ENCODE measurements around the gene USP25. TPM values are rescaled to one million over a fixed set of nuclear protein-coding genes. Genes with fewer than 3 reads are reported as not detected.

Gene USP25
- total RNA-seq, 1 experiment from 2014 or later = 33.6 TPM

GRCh38 chr21:15754640-15755039, 24.9 kb downstream of the USP25 start:
- Histone ChIP-seq H4K20me1 (ENCODE audit: insufficient read depth) (no peaks in the 10 kb centered on the region), H3K27me3 (ENCODE audit: insufficient read depth, low read length) (no peaks in the 10 kb centered on the region), H3K79me2 (ENCODE audit: insufficient read depth, low read length) (peaks cover 96% of the 10 kb centered on the region), H3K9me2 (ENCODE audit: insufficient read depth) (no peaks in the 10 kb centered on the region), H3K4me2 (ENCODE audit: low read length) (no peak overlapping the region), H3K4me1 (ENCODE audit: control insufficient read depth in 1 of 2, insufficient read depth in 2 of 2, low read length in 2 of 2) (no peaks in the 10 kb centered on the region), H3K36me3 (ENCODE audit: control insufficient read depth in 1 of 2, insufficient read depth in 2 of 2, low read length in 2 of 2) (0 out of 4 replicates have a peak, but pooled peaks cover 0 to 3% of the 10 kb centered on the region in 2 experiments), H3K9ac (ENCODE audit: low read length) (no peak overlapping the region), H3K9me3 (ENCODE audit: control insufficient read depth in 1 of 2, insufficient read depth in 1 of 2, low read depth in 1 of 2, low read length in 2 of 2) (no peaks in the 10 kb centered on the region; a peak in 1 of 4 replicates), H2AFZ (ENCODE audit: low read depth, low read length, poor library complexity, severe bottlenecking) (no peak overlapping the region), H3K27ac (ENCODE audit: low read depth, low read length) (no peak overlapping the region), H3K4me3 (replicated peaks in 1 of 2; ENCODE audit: low read depth in 1 of 2, low read length in 2 of 2) (no peak overlapping the region)
- RAD21 ChIA-PET (ENCODE audit: low non-redundant PET in 1 of 2, low total read pairs in 2 of 2, uncharacterized antibody in 2 of 2, unreplicated experiment in 2 of 2) = no interaction called here
- TF ChIP-seq POLR2A (IDR thresholded peaks at IDR 0.05; ENCODE audit: borderline replicate concordance, extremely low read depth, insufficient read depth, insufficient read length) (no peak), ZFX (IDR thresholded peaks at IDR 0.05) (no peak), MAX (IDR thresholded peaks at IDR 0.05) (no peak), SIN3A (IDR thresholded peaks at IDR 0.05; ENCODE audit: low read depth) (no peak), TCF7L2 (IDR thresholded peaks at IDR 0.05; ENCODE audit: borderline replicate concordance, extremely low read depth, insufficient read depth, insufficient read length) (no peak), CEBPB (IDR thresholded peaks at IDR 0.05; ENCODE audit: low read depth) (no peak), ELF1 (IDR thresholded peaks at IDR 0.05; ENCODE audit: borderline replicate concordance, low read depth) (no peak), EZH2phosphoT487 (IDR thresholded peaks at IDR 0.05; ENCODE audit: borderline replicate concordance) (no peak), SRF (IDR thresholded peaks at IDR 0.05; ENCODE audit: low read depth) (no peak), EGR1 (IDR thresholded peaks at IDR 0.05; ENCODE audit: low read depth) (no peak), FOSL1 (IDR thresholded peaks at IDR 0.05; ENCODE audit: low read depth) (no peak), POLR2AphosphoS5 (IDR thresholded peaks at IDR 0.05; ENCODE audit: low read depth, low read length) (no peak), EZH2 (IDR thresholded peaks at IDR 0.05) (no peak), ZBTB33 (IDR thresholded peaks at IDR 0.05; ENCODE audit: extremely low read depth, insufficient replicate concordance, low read length) (no peak), CBX3 (IDR thresholded peaks at IDR 0.05; ENCODE audit: low read depth) (no peak)
- TF ChIP-seq, protein P1, sequence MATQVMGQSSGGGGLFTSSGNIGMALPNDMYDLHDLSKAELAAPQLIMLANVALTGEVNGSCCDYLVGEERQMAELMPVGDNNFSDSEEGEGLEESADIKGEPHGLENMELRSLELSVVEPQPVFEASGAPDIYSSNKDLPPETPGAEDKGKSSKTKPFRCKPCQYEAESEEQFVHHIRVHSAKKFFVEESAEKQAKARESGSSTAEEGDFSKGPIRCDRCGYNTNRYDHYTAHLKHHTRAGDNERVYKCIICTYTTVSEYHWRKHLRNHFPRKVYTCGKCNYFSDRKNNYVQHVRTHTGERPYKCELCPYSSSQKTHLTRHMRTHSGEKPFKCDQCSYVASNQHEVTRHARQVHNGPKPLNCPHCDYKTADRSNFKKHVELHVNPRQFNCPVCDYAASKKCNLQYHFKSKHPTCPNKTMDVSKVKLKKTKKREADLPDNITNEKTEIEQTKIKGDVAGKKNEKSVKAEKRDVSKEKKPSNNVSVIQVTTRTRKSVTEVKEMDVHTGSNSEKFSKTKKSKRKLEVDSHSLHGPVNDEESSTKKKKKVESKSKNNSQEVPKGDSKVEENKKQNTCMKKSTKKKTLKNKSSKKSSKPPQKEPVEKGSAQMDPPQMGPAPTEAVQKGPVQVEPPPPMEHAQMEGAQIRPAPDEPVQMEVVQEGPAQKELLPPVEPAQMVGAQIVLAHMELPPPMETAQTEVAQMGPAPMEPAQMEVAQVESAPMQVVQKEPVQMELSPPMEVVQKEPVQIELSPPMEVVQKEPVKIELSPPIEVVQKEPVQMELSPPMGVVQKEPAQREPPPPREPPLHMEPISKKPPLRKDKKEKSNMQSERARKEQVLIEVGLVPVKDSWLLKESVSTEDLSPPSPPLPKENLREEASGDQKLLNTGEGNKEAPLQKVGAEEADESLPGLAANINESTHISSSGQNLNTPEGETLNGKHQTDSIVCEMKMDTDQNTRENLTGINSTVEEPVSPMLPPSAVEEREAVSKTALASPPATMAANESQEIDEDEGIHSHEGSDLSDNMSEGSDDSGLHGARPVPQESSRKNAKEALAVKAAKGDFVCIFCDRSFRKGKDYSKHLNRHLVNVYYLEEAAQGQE (IDR thresholded peaks at IDR 0.05; ENCODE audit: low read depth) = no peak
- TF ChIP-seq, protein P2, sequence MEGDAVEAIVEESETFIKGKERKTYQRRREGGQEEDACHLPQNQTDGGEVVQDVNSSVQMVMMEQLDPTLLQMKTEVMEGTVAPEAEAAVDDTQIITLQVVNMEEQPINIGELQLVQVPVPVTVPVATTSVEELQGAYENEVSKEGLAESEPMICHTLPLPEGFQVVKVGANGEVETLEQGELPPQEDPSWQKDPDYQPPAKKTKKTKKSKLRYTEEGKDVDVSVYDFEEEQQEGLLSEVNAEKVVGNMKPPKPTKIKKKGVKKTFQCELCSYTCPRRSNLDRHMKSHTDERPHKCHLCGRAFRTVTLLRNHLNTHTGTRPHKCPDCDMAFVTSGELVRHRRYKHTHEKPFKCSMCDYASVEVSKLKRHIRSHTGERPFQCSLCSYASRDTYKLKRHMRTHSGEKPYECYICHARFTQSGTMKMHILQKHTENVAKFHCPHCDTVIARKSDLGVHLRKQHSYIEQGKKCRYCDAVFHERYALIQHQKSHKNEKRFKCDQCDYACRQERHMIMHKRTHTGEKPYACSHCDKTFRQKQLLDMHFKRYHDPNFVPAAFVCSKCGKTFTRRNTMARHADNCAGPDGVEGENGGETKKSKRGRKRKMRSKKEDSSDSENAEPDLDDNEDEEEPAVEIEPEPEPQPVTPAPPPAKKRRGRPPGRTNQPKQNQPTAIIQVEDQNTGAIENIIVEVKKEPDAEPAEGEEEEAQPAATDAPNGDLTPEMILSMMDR (IDR thresholded peaks at IDR 0.05 in 2 of 3, conservative IDR thresholded peaks at IDR 0.05 in 1 of 3; ENCODE audit: borderline replicate concordance in 1 of 3, insufficient read depth in 1 of 3, low read depth in 2 of 3, low read length in 2 of 3) = no peak
- CTCF ChIA-PET = no interaction called here
- intact Hi-C loops (cut with micrococcal nuclease) = no loop called here
- DNase-seq (ENCODE audit: low read depth, low spot score) (no peak), ATAC-seq (no peak)
- no TSS peak for BruUV-seq (replicated peaks)
- POLR2A ChIA-PET = no interaction called here
